Measurements from ENCODE around the gene ATP2C2.

Gene ATP2C2

DNA sequence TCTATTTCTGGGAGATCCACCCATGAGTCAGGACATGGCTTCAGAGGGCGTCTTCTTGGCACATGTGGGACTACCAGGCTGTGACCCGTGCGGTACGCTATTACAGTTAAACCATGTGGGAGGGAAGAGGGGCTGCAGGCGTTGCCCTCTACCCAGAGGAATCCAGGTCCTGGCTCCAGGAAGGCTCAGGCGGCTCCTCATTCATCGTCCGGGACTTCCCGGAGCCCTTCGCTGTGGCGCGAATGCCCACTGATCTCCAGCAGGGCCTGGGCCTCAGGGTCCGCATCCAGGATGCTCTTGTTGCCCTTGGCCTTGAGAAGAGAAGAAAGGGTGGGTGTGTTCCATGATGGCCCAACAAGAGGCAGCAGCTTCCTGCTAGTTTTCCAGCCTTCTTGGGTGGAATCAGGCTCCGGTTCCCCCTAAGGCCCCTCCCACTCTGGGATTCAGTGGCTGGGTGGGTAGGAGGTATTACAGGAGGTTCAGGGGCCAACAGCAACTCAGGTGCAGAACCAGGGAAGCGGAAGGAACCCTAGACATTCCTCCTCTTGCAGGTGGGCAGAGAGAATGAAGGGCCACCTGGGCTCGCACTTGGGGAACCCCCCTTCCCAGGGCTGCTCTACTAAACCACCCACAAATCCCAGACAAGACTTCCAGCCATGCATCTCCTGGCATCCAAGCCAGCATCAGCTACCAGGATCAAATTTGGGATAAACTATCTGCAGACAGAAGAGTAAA, 111.5 kb downstream of the ATP2C2 start:
- no peak for DNase-seq

DNA sequence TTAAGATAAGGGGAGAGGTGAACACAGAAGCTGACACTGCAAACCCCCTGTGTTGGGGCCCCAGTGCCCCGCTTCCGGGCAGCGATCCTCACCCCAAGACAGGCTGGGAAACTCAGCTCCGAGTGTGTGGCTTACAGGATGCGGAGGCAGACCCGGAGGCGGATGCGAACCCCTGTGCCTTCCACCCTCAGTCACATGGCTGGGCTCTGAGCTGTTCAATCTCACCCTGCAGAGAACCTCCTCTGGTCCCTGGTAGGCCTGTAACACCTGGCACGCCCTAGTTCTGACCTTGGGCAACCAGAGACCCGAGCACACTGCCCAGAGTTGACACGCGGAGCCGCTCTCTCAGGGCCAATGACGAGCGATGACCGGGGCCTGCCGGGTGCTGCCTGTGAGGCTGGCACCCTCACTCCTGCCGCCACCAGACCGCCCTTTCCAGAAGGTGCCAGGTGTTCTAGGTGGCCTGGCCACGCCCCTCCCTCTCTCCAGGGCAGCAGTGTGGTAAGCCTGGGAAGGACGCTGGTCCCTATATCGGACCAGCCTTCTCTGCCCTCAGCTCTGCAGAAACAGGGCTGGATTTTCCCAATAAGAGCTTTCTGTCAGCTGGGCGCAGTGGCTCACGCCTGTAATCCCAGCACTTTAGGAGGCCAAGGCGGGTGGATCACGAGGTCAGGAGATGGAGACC, 112.9 kb downstream of the ATP2C2 start:
- DNase-seq: no peak

DNA sequence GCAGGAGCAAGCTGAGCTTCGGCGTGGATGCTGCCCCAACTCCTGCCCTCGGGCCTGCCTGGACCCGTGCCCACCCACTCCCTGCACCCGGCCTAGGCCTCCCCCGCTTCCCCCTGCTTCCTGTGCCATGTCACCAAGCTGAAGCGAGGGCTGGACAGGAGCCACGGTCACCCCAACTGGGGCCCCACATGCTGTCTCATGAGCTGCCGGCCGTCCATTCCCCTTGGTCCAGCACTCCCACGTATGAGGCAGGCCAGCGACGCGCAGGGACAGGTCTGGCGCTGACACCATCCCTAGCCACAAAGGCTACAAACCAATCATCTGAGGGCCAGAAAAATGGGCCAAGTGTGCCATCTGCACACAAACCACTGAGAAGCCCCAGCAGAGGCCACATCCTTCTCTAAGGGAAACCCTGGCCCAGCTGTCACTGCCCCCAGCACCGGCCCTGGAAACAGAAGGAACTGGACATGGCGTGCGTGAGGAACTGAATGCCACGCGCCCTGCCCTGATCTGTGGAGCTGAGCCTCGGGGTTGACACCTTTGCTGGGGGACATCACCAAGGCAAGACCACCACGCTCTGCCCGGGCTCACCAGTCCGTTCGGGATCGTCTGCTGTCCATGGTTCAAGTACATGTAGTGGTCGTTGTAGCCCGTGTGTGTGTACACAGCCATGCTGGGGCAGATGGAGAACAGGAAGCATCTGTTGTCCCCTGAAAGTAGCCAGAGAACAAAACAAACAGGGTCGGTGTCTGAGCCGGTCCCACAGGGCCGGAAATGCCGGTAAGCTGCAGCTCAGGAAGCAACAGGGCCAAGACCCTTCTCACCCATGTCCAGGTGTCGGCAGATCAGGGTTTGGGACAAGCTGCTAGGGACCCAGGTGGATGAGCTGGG, 113.9 kb downstream of the ATP2C2 start:
- no peak for DNase-seq

DNA sequence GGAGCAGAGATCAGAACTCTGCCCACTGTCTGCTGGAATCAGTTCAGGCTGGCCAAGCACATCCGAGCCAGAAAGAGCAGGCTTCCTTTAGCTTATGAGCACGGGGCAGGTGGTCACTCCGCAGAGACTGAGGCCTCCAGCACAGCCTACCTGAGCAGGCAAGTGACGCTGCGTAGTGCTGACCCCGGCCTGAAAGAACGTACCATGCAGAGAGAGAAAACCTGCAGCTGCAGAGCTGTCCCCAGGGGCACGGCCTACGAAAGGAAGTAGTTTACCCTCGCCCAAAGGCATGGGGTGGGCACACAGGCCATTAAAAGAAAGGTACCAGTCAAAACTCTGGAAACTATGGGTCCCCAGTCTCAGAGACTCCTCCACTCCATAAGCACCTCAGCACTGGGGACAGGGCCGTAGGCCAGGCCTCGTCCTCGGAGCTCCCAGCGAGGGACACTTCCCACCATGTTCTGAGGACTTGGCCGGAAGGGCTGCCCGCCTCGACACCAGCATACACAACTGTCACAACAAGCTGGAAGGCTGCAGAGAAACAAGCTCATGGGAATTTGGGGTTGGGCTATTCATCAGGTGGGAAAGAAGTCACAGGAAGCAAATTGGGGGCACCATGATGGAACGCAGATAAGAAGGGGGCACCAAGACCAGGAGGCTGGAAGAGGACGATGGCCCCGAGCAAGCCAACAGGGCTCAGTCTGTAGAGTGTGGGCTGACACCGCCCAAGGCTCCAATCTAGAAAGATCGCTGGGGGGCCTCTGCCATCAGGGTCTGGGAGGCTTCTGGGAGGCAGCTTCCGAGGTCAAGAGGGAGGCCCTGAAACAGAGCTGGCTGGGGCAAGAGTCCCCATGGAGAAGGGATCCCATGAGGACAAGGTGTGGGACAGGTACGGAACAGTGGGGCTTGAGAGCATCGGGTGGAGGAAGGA, 114.9 kb downstream of the ATP2C2 start:
- DNase-seq: no peak

DNA sequence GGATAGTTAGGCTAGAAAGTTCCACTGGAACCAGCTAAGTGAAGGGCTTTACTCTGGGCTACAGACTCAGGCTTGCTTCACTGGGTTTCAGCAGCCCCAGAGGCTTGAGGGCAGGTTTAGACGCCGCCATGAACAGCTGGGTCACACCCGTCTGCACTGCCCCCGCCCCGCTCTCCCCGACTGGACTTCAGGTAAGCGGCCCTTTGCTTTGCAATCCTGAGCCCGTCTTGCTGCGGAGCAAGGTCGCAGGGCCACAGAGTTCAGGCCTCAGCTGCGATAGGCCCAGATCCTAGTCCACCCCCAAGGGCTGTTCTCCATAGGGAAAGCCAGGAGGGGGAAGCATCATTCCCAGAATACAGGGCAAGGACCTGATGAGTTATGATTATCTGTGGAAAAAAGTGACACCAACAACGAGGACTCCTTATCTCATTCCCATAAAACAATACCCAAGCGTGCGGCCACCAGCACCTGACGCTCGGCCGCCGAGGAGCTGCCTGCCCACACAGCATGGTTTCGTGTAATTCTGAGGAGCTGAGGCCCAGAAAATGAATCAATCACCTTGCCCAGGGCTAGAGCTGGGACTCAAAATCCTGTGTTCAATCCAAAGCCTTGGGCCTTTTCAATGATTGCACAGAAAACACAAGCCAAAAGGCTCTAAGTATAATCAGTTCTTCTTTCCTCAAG, 115.7 kb downstream of the ATP2C2 start:
- no peak for DNase-seq

DNA sequence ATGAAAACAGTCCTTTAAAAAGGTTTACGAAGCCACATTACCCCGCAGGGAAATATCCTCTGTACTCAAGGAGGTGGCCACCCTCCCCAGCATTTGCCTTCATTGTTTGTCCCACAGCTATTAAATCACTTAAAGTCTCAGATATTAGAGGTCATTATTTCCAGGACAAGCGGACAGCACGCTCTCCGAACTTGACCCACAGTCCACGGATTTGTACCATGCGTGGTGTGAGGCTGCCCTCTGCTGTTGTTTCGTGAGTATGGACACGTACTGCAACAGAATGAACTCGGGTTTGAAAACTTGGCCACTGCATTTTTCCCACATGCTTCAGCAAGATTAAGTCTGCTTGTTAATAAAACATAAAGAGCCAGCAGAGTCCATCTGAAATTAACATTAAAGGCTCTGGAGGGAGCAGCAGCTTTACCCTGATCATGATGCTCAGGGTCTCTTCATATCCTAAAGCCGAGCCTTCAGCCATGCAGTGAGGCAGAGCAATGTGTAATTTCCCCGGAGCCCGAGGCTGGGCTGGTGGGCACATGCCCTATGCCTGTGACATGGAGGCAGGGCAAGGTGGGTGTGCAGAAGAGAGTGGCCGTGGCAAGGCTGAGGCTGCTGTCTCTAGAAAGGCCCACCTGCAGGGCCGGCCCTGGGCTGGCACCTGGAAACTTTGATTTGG, 116.4 kb downstream of the ATP2C2 start:
- no peak for DNase-seq

GRCh38 chr16:84485255-84486010, 117.1 kb downstream of the ATP2C2 start:
- no peak for DNase-seq

DNA sequence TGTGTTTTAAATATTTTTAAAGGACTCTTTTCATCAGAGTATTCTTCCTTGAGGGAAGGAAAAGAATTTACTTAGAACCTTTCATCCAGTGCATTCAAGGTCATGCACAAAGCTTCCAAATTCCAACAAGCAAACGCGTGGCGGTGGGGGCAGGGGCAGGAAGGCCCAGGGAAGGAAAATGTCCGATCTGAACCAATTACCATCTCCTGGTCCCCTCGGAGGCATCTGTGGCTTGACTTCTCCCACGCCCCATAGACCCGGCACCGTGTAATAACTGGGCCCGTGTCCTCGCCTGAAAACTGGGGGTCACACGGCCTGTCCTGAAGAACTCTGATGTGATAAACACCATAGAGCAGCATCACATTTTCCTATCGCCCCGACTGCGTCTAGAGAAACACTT, 117.8 kb downstream of the ATP2C2 start:
- no peak for DNase-seq

DNA sequence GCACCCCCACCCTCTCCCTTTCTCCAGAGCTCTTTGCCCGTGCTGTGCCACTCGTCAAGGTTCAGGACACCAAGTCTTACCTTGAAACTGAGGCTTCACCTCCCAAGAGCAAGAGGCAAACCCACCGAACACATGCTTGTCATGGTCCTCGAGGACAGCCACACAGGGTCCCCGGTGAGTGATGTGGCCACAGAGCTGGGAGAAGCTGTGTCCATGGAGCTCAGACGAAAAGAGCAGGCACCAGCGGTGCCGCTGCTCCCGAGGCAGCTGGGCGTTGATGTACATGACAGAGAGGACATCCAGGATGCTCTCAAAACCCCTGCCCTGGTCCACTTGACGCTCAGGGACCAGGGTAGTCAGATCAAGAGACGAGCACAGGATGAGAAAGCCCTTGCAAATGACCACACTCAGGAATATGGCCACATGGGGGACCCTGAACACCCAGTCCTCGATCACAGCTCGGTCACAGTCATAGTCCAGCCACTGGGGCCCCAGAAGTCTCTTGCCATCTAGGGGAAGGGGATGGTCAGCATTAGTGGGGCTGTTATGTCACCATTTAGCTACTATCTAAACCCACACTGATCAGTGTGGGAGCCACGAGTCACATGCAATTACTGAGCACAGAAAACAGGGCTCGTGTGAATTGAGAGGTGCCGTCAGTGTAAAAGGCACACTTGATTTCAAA, 118.4 kb downstream of the ATP2C2 start:
- no peak for DNase-seq

GRCh38 chr16:84487358-84487757, 119.0 kb downstream of the ATP2C2 start:
- no peak for DNase-seq

GRCh38 chr16:84489131-84489530, 120.8 kb downstream of the ATP2C2 start:
- no peak for DNase-seq

DNA sequence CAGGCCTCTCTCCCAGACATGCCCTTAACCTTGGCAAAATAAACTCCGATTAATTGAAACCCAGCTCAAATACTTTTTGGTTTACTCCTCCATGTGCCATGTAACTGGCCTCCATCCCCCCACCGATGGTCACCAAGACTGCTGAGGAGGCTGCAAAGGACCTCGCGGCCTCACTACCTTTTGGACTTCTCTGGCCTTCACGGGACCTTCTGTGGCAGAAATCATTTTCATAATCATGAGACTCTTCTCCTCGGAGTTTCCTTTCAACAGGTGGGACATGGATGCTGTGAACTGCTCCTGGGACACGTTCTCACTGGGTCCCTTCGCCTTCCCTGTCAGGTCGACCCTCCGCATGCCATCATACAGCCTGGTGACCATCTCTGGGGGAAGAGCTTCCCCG, 127.2 kb downstream of the ATP2C2 start:
- no peak for DNase-seq

GRCh38 chr16:84496991-84497390, 128.7 kb downstream of the ATP2C2 start:
- DNase-seq: no peak

- no peak for DNase-seq
These were observed 129.3 kb downstream of the ATP2C2 start for GRCh38 chr16:84497418-84498222.

DNA sequence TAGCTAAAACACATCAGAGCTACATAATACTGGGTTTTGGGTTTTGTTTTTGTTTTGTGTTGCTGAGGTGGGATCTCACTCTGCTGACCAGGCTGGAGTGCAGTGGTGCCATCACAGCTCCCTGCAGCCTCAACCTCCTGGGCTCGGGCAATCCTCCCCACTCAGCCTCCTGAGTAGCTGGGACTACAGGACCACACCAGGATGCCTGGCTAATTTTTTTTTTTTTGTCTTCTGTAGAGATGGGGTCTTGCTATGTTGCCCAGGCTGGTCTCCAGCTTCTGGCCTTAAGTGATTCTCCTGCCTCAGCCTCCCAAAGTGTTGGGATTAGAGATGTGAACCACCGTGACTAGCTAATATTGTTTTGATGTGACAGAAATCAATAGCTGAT, 129.9 kb downstream of the ATP2C2 start:
- DNase-seq: no peak

DNA sequence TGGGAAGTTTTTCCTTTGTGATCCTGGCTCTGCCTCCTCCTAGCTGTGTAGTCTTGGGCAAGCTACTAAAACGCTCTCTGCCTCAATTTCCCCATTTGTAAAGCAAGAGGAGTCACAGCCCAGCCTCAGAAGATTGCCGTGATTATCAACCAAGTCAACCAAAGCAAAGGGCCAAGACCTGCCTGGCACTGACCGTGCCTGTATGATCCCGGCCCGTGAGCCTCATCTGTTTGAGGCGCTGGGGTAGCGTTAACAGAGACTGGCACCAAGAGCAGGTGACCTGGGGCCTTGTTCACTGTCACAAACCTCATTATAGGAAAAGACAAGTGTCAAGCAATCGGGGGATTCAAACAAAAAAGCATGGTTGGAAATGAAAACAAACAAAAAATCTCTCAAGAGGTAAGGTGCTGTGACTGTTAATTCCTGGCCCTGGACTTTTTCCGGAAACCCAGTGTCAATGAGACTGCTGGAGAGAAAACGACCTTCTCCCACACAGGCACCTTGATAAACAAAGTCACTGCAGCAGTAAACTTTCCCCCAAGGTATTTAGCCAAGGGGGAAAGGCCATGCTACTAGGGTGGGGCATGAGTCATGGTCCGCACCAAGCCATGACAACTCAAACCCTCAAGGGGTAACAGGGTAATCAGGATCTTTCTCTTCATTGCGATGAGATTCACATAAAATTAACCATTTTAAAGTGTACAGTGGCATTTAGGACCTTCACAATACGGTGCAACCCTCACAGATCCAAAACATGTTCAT, 130.7 kb downstream of the ATP2C2 start:
- no peak for DNase-seq

GRCh38 chr16:84499638-84500037, 131.3 kb downstream of the ATP2C2 start:
- no peak for DNase-seq

- DNase-seq: no peak
These were observed 132.2 kb downstream of the ATP2C2 start for GRCh38 chr16:84500531-84500930.
